HepG2 (cell line): ENCODE results near the gene ZNF287. TPM values are rescaled to one million over a fixed set of nuclear protein-coding genes. Genes with fewer than 3 reads are reported as not detected.
A peak's percentile ranks its signal among the peaks of the same experiment; 100 is the strongest.

ENCODE experiments used
- FIP1L1 ChIP-seq: fragments of 200-400 bp; formaldehyde crosslinking; IDR thresholded peaks from 2 replicates; pipeline ENCODE4 v1.6.1; 2018; ENCODE audit warnings: low read depth, mild to moderate bottlenecking, low read length, moderate library complexity, borderline replicate concordance; ENCODE audit not compliant: insufficient read depth
- FOXP1 ChIP-seq, 2 experiments: fragments of 450-650 bp in 1 of 2; IDR thresholded peaks; 2 replicates each; pipeline ENCODE4 v1.6.1; 2017 to 2018; ENCODE audit warnings: antibody characterized with exemption in 1 of 2
- GATAD2A ChIP-seq: IDR thresholded peaks from 2 replicates; pipeline ENCODE4 v1.6.1; 2016
- HMG20B ChIP-seq: conservative IDR thresholded peaks from 2 replicates; pipeline ENCODE4 v1.6.1; 2016; ENCODE audit warnings: missing genetic modification reagents, missing compliant biosample characterization
- HNRNPUL1 ChIP-seq: fragments of 200-400 bp; formaldehyde crosslinking; IDR thresholded peaks from 2 replicates; pipeline ENCODE4 v1.6.1; 2017; ENCODE audit warnings: low read depth, mild to moderate bottlenecking, low read length, moderate library complexity
- IRF2 ChIP-seq: IDR thresholded peaks from 2 replicates; pipeline ENCODE4 v1.6.1; 2018; ENCODE audit warnings: missing genetic modification reagents, missing compliant biosample characterization
- KLF16 ChIP-seq, 2 experiments: sonication (generic) in 1 of 2; formaldehyde crosslinking in 1 of 2; IDR thresholded peaks; 2 replicates each; pipeline versions ENCODE4 v1.6.1 to v1.8.0; 2016 to 2023; ENCODE audit warnings: missing genetic modification reagents in 2 of 2, missing compliant biosample characterization in 1 of 2
- KMT2B ChIP-seq: IDR thresholded peaks from 2 replicates; pipeline ENCODE4 v1.6.1; 2016; ENCODE audit warnings: missing genetic modification reagents, missing compliant biosample characterization
- NCOR1 ChIP-seq: fragments of 200-600 bp; sonication (generic); IDR thresholded peaks from 2 replicates; pipeline ENCODE4 v1.7.0; 2017; ENCODE audit warnings: antibody characterized with exemption, low read length, borderline replicate concordance
- NFIC ChIP-seq: IDR thresholded peaks from 2 replicates; pipeline ENCODE4 v1.6.1; 2012; ENCODE audit warnings: mild to moderate bottlenecking, low read length, inconsistent platforms
- NFKB2 ChIP-seq: sonication (generic); formaldehyde crosslinking; IDR thresholded peaks from 2 replicates; pipeline ENCODE4 v1.4.0; 2020; ENCODE audit warnings: missing genetic modification reagents, borderline replicate concordance
- POLR2AphosphoS2 ChIP-seq: IDR thresholded peaks from 2 replicates; pipeline ENCODE4 v1.6.1; 2011; ENCODE audit warnings: low read depth, low read length, improper control_type of control experiment
- RBAK ChIP-seq: sonication (generic); formaldehyde crosslinking; IDR thresholded peaks from 2 replicates; pipeline ENCODE4 v1.5.1; 2020; ENCODE audit warnings: mild to moderate bottlenecking, missing genetic modification reagents
- SALL1 ChIP-seq: sonication (generic); formaldehyde crosslinking; IDR thresholded peaks from 2 replicates; pipeline ENCODE4 v1.8.0; 2022; ENCODE audit warnings: mild to moderate bottlenecking, missing genetic modification reagents
- SIX4 ChIP-seq: sonication (generic); formaldehyde crosslinking; IDR thresholded peaks from 2 replicates; pipeline ENCODE4 v1.4.0; 2020; ENCODE audit warnings: missing genetic modification reagents
- TARDBP ChIP-seq: sonication (generic); formaldehyde crosslinking; IDR thresholded peaks from 2 replicates; pipeline ENCODE4 v1.8.0; 2022; ENCODE audit warnings: mild to moderate bottlenecking, missing genetic modification reagents
- ZFP36L2 ChIP-seq: sonication (generic); formaldehyde crosslinking; IDR thresholded peaks from 2 replicates; pipeline ENCODE4 v1.4.0; 2020; ENCODE audit warnings: missing genetic modification reagents
- ZNF317 ChIP-seq: sonication (generic); formaldehyde crosslinking; IDR thresholded peaks from 2 replicates; pipeline ENCODE4 v1.5.0; 2020; ENCODE audit warnings: mild to moderate bottlenecking, missing genetic modification reagents
- ZNF549 ChIP-seq: sonication (generic); formaldehyde crosslinking; IDR thresholded peaks from 2 replicates; pipeline ENCODE4 v1.5.0; 2020; ENCODE audit warnings: missing genetic modification reagents
- ZNF713 ChIP-seq: sonication (generic); formaldehyde crosslinking; IDR thresholded peaks from 2 replicates; pipeline ENCODE4 v1.4.0; 2020; ENCODE audit warnings: mild to moderate bottlenecking, missing genetic modification reagents
- polyA plus RNA-seq, 8 experiments: library from polyadenylated mRNA; depleted of rRNA in 3 of 8; stranded (reverse) in 7 of 8; unstranded in 1 of 8; fragments of >200 nt; fragmentation: Illumina TruSeq in 4 of 8; extraction: Trizol in 4 of 8; gene quantifications; 2 replicates each; pipeline versions ENCODE4 v1.2.1 to v1.2.3, GENCODE V29; 2011 to 2016; ENCODE audit warnings: low read depth in 4 of 8, missing spikeins in 1 of 8, mixed read lengths in 1 of 8; ENCODE audit not compliant: insufficient read depth in 1 of 8
- total RNA-seq, 5 experiments: library from RNA; depleted of rRNA; stranded (reverse); fragments of >200 nt; fragmentation: Illumina TruSeq; extraction: Trizol; gene quantifications; 2 replicates each; pipeline ENCODE4 v1.2.3, GENCODE V29; 2016; ENCODE audit warnings: low read depth in 1 of 5
- TF ChIP-seq, protein P1 (sequence below): sonication (generic); formaldehyde crosslinking; IDR thresholded peaks from 2 replicates; pipeline ENCODE4 v1.5.0; 2020; ENCODE audit warnings: missing genetic modification reagents
- TF ChIP-seq, protein P2 (sequence below): sonication (generic); formaldehyde crosslinking; IDR thresholded peaks from 2 replicates; pipeline ENCODE4 v1.5.0; 2020; ENCODE audit warnings: missing genetic modification reagents
- TF ChIP-seq, protein P3 (sequence below): sonication (generic); formaldehyde crosslinking; IDR thresholded peaks from 2 replicates; pipeline ENCODE4 v1.5.1; 2020; ENCODE audit warnings: mild to moderate bottlenecking, missing genetic modification reagents, borderline replicate concordance

ZNF287 gene
- total and polyA plus RNA-seq, 2 of the 13 experiments (the other 11 are each of a cell fraction or from before 2014, with no cell fraction given), result 0.21 TPM; not detected in 1

DNA sequence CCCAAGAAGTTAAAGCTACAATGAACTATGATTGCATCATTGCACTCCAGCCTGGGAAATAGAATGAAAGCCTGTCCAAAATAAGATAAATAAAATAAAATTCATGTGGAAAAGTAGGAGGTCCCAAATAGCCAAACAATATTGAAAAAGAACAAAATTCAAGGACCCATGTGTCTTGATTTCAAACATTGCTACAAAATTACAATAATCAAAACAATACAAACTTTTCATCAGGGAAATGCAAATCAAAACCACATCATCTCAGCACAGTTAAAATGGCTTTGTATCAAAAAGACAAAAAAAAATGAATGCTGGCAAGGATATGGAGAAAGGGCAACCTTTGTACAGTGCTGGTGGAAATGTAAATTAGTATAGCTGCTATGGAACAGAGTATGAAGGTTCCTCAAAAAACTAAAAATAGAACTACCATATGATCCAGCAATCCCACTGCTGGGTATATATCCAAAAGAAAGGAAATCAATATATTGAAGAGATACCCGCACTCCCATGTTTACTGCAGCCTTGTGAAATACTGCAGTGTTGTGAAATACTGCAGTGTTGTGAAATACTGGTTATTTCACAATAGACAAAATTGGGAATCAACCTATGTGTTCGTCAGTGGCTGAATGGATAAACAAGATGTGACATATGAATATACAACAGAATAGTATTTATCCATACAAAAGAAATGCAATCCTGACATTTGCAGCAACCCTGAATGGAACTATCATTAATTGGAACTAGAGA lies 24.5 kb upstream of the ZNF287 start (continued):
- TF ChIP-seq POLR2AphosphoS2 (no peak), KLF16 (CRISPR knock-in tag; IDR thresholded peaks at IDR 0.05) (peak in 1 of 2 experiments; percentile 63; a peak in 1 of 4 replicates), ZNF713 (CRISPR knock-in tag) (no peak), HNRNPUL1 (no peak), HMG20B (CRISPR knock-in tag) (no peak), RBAK (CRISPR knock-in tag) (0 out of 2 replicates have a peak, but pooled peaks have one; percentile 30), SIX4 (CRISPR knock-in tag) (no peak), SALL1 (CRISPR knock-in tag) (peak; percentile 38; the same call in 1 of the 2 replicates), ZNF317 (no peak), NFKB2 (no peak), ZFP36L2 (CRISPR knock-in tag) (no peak), TARDBP (peak; percentile 59; the same call in 1 of the 2 replicates), ZNF549 (no peak), KMT2B (CRISPR knock-in tag) (no peak), NFIC (peak; percentile 34; the same call in 1 of the 2 replicates), FIP1L1 (no peak), NCOR1 (peak; percentile 69; the same call in 1 of the 2 replicates), IRF2 (CRISPR knock-in tag) (peak; percentile 43; the same call in 1 of the 2 replicates), FOXP1 (IDR thresholded peaks at IDR 0.05) (no peak), FOXP1 (CRISPR knock-in tag; IDR thresholded peaks at IDR 0.05) (peak; percentile 96), GATAD2A (CRISPR knock-in tag) (peak; percentile 91)
- TF ChIP-seq, protein P1, sequence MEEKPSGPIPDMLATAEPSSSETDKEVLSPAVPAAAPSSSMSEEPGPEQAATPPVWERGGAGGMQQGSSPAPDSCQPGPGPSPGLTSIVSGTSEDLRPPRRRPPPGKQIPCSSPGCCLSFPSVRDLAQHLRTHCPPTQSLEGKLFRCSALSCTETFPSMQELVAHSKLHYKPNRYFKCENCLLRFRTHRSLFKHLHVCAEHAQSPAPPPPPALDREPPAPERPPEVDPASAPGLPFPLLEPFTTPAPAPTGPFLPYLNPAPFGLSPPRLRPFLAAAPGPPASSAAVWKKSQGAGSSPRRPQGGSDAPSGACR (CRISPR knock-in tag), result peak; percentile 50; the same call in 1 of the 2 replicates
- TF ChIP-seq, protein P2, sequence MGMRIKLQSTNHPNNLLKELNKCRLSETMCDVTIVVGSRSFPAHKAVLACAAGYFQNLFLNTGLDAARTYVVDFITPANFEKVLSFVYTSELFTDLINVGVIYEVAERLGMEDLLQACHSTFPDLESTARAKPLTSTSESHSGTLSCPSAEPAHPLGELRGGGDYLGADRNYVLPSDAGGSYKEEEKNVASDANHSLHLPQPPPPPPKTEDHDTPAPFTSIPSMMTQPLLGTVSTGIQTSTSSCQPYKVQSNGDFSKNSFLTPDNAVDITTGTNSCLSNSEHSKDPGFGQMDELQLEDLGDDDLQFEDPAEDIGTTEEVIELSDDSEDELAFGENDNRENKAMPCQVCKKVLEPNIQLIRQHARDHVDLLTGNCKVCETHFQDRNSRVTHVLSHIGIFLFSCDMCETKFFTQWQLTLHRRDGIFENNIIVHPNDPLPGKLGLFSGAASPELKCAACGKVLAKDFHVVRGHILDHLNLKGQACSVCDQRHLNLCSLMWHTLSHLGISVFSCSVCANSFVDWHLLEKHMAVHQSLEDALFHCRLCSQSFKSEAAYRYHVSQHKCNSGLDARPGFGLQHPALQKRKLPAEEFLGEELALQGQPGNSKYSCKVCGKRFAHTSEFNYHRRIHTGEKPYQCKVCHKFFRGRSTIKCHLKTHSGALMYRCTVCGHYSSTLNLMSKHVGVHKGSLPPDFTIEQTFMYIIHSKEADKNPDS, result peak; percentile 92; the same call in 1 of the 2 replicates
- TF ChIP-seq, protein P3, sequence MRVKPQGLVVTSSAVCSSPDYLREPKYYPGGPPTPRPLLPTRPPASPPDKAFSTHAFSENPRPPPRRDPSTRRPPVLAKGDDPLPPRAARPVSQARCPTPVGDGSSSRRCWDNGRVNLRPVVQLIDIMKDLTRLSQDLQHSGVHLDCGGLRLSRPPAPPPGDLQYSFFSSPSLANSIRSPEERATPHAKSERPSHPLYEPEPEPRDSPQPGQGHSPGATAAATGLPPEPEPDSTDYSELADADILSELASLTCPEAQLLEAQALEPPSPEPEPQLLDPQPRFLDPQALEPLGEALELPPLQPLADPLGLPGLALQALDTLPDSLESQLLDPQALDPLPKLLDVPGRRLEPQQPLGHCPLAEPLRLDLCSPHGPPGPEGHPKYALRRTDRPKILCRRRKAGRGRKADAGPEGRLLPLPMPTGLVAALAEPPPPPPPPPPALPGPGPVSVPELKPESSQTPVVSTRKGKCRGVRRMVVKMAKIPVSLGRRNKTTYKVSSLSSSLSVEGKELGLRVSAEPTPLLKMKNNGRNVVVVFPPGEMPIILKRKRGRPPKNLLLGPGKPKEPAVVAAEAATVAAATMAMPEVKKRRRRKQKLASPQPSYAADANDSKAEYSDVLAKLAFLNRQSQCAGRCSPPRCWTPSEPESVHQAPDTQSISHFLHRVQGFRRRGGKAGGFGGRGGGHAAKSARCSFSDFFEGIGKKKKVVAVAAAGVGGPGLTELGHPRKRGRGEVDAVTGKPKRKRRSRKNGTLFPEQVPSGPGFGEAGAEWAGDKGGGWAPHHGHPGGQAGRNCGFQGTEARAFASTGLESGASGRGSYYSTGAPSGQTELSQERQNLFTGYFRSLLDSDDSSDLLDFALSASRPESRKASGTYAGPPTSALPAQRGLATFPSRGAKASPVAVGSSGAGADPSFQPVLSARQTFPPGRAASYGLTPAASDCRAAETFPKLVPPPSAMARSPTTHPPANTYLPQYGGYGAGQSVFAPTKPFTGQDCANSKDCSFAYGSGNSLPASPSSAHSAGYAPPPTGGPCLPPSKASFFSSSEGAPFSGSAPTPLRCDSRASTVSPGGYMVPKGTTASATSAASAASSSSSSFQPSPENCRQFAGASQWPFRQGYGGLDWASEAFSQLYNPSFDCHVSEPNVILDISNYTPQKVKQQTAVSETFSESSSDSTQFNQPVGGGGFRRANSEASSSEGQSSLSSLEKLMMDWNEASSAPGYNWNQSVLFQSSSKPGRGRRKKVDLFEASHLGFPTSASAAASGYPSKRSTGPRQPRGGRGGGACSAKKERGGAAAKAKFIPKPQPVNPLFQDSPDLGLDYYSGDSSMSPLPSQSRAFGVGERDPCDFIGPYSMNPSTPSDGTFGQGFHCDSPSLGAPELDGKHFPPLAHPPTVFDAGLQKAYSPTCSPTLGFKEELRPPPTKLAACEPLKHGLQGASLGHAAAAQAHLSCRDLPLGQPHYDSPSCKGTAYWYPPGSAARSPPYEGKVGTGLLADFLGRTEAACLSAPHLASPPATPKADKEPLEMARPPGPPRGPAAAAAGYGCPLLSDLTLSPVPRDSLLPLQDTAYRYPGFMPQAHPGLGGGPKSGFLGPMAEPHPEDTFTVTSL (CRISPR knock-in tag), result peak; percentile 51; the same call in 1 of the 2 replicates
